Measurements from ENCODE around the gene CLIC4.
"Not testable (repeated sequence)": the region's sequence is repeated elsewhere in the genome, so short reads cannot be mapped to it uniquely, and the experiment has no call there.

The CLIC4 gene

DNA sequence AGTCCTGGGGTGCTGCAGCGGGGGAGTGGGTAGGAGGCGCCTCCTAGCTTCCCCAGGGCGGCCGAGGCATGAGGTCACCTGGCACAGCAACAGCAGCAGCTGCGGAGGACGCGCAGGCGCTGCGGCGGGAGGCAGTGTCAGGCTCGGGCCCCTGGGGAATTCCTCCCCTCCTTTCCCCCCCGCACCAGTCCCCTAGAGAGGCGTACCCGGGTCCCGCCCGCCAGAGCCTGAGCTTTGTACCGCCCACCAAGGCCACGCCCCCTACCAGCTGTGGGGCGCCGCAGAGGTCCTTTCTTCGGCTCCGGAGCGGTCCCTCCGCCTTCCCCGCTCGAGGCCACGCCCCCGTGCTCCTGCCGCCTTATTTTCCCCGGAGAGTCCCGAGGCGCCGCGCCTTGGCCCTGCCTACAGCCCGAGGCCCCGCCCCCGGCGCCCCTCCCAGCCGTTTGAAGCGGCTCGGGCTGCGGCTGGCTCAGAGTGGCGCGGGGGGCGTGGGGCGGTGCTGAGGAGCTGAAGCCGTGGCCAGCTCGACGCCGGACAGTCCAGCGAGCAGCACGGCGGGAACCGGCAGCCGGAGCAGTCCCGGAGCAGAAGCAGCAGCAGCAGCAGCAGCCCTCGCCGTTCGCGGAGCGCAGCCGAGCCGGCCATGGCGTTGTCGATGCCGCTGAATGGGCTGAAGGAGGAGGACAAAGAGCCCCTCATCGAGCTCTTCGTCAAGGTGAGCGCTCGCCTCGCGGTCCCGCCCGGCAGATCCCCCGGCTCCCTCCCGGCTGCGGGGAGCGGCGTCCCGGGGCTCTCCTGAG lies at the start of gene CLIC4:
Gene CLIC4, plus strand, starts transcription at position 537 of the 800 bp plus-strand sequence. Its CDS starts 107 bp downstream, at position 644.
- peak; percentile 88 for DNase-seq (ENCODE audit: low spot score)

DNA sequence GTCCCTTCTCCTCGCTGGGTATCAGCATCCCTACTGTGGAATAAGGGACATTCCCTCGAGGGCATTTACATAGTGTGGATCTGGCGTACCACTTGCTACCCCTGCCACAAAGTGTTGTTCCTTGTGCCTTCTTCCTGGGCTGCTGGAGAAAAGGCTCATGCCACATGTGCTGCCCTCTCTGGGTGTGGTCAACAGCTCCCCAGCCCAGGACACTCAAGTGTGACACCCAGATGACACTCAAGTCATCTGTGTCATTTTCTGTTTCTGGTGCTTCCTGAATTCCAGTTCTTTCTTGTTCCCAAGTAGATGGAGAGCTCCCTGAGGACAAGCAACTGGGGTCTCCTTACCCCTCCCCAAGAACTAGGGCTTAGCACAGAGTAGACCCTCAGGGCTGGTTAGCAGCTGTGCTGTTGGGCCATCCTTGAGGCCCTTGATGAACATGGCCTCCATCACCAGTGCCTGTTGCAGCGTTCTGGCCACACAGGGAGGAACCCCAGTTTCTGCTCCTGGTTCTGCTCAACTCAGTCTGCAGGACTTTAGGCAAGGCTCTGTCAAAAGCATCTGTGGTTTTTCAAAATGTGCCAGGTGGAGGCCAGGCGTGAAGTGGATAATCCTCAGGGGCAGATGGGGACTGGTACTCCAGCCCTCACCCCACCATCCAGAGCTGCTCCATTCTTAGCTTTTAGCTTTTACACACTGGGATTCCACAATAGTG lies 49.0 kb upstream of the CLIC4 start:
- no peak for DNase-seq (ENCODE audit: low spot score)

DNA sequence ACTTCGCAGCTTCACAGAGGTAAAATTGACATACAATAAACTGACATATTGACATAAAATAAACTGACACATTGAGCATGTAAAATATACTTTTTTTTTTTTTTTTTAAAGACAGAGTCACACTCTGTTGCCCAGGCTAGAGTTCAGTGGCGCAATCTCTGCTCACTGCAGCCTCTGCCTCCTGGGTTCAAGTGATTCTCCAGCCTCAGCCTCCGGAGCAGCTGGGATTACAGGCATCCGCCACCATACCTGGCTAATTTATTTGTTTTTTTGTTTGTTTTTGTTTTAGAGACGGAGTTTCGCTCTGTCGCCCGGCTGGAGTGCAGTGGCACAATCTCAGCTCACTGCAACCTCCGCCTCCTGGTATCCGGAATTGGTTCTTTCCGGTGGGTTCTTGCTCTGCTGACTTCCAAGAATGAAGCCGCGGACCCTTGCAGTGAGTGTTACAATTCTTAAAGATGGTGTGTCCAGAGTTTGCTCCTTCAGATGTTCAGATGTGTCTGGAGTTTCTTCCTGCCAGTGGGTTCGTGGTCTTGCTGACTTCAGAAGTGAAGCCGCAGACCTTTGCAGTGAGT lies 48.4 kb upstream of the CLIC4 start:
- DNase-seq (ENCODE audit: low spot score) = no peak

DNA sequence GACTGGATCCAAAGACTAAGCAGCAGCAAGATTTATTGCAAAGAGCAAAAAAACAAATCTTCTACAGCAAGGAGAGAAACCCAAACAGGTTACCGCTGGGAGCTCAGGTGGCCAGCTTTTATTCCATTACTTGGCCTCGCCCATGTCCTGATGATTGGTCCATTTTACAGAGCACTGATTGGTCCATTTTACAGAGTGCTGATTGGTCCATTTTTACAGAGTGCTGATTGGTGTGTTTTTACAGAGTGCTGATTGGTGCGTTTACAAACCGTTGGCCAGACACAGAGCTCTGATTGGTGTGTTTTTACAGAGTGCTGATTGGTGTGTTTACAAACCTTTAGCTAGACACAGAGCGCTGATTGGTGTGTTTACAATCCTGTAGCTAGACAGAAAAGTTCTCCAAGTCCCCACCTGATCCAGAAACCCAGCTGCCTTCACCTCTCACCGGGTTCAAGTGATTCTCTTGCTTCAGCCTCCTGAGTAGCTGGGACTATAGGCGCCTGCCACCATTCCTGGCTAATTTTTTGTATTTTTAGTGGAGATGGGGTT lies 47.7 kb upstream of the CLIC4 start:
- not testable (repeated sequence) for DNase-seq (ENCODE audit: low spot score)

DNA sequence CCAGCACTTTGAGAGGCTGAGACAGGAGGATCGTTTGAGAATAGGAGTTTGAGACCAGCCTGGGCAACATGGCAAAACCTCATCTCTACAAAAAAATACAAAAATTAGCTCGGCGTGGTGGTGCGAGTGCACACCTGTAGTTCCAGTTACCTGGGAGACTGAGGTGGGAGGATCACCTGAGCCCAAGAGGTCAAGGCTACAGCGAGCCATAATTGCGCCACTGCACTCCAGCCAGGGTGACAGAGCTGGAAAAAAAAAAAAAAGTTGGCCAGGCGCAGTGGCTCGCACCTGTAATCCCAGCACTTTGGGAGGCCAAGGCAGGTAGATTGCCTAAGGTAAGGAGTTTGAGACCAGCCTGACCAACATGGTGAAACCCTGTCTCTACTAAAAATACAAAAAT lies 46.9 kb upstream of the CLIC4 start:
- DNase-seq (ENCODE audit: low spot score) = not testable (repeated sequence)

DNA sequence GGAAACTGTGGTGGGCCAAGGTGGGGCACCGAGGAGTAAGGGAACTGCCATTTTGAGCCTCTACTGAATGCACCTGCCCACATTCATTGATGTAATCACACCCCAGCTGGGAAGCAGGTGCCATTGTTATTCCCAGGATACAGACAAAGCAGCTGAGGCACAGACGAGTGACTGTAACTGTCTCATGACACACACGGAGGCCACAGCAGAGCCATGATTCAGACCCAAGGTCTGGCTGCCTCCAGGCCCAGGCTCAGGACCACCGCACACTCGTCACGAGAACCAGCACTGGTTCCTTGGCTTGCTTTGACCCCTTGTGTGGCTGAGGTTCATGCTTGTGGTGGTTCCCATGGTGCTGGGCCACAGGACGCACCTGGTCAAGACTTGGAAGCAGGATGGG lies 45.6 kb upstream of the CLIC4 start:
- no peak for DNase-seq (ENCODE audit: low spot score)

DNA sequence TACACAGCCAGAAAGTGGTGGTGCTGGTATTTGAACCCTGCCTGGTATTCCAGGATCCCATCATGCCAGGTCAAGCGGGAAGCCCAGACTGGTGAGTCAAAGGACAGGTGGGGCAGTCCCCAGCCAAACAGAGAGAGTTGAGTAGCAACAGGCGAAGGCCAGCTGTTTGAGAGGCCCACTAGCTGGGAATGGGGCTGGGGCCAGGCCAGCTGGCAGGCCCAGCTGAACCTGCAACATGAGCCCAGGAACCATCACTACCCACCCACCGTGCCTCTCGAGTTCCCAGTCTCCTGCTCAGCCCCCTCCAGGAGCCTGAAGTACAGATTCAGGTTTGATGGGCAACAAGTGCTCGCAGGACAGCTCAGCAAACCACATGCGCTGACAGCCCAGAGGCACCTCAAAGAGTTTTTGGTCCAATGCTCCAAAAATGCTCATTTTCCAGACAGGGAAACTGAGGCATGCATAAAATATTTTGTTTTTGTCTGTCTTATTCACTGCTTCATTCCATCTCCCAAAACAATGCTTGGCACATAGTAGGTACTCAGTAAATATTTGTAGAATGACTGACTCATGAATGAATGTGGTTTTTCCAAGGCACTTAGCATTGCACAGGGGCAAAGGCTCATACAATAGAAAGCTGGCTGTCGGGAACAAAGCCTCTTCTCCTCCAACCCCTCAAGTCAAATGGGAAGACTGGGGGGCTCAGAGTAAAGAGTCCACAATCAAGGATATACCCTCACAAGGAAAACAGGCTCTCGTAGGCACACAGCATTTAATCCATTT lies 42.5 kb upstream of the CLIC4 start:
- DNase-seq (ENCODE audit: low spot score) = no peak

DNA sequence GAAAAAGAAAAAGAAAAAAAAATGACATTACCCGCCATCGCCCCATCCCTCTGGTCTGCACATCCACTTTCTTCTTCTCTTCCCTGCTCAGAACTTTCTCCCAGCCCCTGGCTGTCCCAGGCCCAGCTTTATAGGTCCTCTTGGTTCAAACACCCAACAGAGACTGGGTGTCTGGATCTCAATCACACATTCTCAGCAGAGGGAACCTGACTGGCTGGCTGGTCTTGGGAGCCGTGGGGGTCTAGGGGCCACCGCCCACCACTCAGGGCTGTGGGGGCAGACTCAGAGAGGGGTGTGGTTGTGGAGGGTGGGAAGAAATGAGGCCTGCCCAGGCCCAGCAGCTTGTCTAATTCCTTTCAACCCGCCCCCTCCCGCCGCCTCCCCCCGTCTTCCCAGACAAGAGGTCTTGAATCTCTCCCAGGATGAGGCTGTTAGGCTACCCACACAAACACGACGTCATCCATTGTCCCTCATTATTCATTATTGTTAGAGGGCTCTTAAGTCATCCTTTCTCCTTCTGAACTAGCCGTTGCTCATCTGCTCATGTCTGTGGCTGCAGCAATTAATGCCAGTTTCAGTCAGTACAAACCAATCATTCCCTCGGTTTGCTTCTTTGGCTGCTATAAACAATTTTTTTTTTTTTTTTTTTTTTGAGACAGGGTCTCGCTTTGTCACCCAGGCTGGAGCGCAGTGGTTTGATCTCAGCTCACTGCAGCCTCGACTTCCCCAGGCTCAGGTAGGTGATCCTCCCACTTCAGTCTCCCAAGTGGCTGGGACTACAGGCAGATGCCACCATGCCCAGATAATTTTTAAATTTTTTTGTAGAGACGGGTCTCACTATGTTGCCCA lies 40.6 kb upstream of the CLIC4 start:
- no peak for DNase-seq (ENCODE audit: low spot score)

DNA sequence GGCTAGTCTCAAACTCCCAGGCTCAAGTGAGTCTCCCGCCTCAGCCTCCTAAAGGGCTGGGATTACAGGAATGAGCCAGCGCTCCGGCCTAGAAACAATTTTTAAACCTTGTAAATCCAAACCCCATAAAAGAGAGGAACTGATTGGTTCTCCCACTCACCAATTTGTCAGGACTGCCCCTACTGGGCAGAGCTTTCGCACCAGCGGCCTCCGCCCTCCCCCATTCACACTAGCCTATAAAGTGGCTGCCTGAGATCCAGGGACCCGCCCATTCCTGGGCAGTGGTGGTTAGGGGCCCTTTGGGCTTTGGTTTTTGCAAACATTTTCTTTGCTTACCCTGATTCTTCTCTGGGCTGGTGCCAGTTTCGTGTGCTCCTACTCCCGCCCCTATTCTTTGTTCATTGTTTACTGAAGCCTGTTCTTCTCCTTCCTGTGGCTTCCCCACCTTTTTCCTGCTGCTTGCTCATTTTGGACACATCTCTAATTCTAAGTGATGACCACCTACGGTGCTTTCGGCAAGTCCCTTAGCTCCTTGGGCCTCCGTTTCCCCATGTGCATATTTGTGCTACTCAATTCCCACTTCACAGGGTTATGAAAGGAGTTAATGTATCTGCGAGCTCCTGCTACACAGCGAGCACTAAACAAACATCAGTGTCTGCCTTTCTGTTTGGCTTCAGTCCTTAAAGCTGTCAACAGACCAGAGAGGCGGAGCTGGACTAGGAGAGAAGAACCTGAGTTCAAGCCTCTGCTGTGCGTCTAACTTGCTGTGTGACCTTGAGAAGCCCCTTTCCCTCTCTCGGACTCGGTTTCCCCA lies 39.8 kb upstream of the CLIC4 start:
- DNase-seq (ENCODE audit: low spot score) = peak; percentile 92

DNA sequence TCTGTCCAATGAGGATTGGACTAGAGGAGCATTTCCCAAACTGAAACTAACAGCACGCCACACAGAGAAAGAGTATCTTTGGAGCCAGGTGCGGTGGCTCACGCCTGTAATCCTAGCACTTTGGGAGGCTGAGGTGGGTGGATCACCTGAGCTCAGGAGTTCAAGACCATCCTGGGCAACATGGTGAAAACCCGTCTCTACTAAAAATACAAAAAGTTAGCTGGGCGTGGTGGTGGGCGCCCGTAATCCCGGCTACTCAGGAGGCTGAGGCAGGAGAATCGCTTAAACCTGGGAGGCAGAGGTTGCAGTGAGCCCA lies 39.2 kb upstream of the CLIC4 start:
- not testable (repeated sequence) for DNase-seq (ENCODE audit: low spot score)

DNA sequence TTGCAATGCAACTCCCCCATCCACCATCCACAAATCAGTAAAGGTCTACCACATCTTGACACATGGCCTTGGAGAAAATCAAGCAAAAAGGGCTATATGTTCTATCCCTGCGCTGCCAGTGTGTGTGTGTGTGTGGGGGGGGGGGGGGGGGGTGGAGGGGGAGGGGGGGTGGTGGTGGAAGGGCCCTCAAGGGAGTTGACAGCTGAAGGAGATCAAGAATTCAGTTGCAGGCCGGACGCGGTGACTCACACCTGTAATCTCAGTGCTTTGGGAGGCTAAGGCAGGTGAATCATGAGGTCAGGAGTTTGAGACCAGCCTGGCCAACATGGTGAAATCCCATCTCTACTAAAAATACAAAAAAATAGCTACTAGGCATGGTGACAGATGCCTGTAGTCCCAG lies 37.6 kb upstream of the CLIC4 start:
- no peak for DNase-seq (ENCODE audit: low spot score)

DNA sequence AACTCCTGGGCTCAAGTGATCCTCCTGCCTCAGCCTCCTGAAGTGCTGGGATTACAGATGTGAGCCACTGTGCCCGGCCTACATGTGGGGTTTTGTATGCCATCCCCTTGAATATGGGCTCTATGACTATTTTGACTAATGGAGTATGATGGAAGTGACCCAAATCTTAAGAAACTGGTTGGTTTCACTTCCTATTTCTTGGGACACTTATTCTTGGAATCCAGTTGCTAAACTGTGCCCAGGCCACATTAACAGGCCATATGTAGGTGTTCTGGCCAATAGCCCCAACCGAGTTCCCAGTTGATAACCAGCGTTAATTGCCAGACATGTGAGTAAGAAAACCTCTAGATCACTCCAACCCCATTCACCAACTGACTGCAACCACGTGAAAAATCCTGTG lies 36.3 kb upstream of the CLIC4 start:
- DNase-seq (ENCODE audit: low spot score) = no peak

DNA sequence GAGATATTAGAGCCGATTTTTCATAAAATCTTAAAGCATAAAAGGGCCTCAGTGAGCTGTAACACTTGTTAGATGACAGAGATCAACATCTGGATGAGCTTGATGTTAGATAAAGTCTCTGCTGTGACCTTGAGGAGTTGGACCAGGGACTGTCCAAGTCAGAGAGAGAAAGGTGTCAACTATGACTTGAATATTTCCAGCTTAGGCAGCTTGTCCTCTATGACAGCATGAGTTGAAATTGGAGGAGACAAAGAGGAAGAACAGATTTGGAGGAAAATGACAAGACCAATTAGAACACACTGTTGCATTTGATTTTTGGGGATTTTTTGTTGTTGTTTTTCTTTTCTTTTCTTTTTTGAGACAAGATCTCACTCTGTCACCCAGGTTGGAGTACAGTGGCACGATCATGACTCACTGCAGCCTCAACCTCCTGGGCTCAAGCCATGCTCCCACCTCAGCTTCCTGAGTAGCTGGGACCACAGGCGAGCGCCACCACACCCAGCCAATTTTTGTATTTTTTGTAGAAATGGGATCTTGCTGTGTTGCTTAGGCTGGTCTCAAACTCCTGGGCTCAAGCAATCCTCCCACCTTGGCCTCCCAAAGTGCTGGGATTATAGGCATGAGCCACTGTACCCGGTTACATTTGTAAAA lies 35.3 kb upstream of the CLIC4 start:
- no peak for DNase-seq (ENCODE audit: low spot score)

DNA sequence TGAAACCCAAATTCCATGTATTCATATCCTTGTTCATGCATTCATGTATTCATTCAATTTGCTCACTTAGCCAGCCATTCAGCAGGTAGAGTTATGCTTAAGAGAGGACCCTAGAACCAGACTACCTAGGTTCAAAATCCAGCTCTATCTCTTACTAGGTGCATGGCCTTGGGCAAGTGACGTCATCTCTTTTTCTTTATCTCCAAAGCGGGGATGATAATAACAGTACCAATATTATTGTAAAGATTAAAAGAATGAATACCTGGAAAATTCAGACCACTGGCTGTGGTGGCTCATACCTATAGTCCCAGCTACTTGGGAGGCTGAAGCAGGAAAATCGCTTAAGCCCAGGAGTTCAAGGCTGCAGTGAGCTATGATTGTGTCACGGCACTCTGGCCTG lies 33.9 kb upstream of the CLIC4 start:
- no peak for DNase-seq (ENCODE audit: low spot score)

DNA sequence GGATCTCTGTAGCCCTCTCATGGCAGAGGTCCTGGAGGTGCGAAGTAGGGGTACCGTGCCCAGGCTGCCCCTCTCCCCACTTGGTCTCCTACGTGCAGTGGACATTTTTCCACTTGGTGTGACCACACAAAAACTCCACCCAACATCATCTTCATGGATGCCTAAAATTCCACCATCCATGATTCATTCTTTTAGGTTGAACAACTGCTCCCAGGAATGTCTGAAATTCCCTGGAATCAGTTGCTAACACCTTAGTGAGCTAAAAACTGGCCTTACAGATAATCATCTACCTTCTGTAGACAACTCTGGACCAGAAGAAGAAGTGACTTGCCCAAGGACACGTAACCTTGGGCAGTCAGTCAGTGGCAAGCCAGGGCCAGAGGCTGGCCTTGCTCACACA lies 32.1 kb upstream of the CLIC4 start:
- DNase-seq (ENCODE audit: low spot score) = no peak

DNA sequence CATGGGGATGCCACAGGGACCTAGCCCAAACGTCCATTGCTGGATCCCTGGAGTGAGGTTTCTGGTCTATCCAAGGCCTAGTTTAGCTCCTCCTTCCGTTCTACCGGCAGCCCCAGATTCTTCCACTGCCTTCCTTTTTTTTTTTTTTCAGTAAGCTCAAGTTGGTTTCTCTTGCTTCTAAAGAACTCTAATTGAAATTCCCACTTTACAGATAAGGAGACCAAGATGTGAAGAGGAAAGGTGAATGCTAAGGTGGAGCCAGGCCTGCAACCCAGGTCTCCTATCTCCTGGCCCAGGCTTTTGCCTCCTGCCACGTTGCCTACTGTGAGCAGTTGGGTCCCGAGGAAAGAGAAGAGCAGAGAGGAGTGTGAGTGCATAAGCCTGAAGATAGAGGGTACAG lies 31.5 kb upstream of the CLIC4 start:
- DNase-seq (ENCODE audit: low spot score) = no peak

DNA sequence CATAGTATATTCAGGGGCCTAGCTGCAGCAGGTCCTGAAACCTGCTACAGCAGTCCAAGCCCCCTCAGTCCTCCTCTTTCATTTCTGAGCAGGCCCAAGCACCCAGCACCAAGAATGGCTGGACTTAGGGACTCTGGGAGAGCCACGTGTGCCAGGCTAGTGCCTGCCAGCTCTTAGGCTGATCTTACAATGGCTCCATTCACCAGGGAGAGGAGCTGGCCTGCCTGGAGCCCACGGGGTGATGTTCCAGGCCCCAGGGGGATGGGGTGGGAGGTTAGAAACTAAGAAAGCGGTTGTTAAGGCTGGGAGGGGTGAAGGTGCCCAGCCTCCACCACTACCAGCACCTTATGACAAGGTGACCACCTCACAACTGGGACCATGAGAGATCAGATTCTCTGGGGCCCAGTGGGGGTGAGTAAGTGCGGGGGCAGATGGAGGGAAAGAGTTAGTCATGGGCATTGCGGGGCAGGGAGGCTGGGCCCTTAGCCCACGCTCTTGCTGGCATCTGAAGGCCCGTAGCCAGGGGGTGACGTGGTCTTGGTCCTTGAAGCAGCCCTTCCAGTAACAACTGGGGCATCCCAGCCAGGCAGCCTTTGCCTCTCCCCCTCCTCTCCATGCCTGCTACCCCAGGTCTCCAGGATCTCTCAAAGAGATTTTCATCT lies 30.3 kb upstream of the CLIC4 start:
- DNase-seq (ENCODE audit: low spot score) = no peak

DNA sequence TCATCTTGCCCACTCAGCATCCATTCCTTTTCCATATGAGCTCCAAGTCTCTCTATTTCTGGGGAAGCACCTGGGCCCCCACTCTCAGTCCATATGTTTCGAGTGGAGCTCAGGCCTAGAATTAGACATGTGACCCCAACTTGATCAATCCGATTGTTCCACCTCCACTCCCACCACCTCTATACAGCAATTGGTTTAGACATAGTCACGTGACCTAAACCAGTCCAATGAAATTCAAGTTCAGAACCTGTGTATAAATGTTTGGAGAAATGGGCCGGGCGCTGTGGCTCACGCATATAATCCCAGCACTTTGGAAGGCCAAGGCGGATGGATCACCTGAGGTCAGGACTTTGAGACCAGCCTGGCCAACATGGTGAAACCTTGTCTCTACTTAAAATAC lies 29.6 kb upstream of the CLIC4 start:
- DNase-seq (ENCODE audit: low spot score) = no peak

DNA sequence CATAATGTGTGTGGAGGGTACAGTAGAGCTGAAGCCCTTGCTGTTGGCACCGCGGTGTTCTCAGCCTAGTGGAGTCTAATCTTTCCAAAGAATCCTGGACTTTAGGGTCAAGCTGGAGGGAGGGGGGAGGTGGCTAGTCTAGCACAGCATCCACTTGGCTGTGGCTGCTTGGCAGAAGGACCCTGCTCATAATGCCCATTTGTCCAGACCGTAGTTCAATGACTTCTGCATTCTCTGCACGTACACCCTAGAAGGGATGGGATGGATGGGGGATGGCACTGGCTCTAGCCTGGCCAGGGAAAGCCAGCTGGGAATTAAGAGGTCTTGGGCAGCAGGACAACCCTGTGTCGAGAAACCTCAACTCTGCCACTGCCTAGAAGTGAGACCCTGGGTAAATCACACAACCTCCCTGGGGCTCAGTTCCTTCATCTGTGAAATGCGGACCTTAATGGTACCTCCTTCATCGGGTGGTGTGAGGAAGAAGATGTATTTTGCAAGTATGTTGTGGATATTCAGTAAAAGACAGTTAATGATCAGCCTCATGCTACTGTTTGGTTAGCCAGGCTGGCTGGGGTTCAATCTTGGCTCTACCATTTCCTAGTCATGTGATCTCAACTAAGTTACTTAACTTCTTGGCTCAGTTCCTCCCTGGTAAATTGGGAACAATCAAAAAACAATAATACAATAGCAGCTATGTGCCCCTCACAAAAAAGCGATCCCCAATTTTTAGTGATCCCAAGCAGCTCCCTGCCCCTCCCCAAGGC lies 27.2 kb upstream of the CLIC4 start:
- no peak for DNase-seq (ENCODE audit: low spot score)

Measured in HuH-7 (cell line).